ENCODE measurements around the gene PLG. TPM values are rescaled to one million over a fixed set of nuclear protein-coding genes. Genes with fewer than 3 reads are reported as not detected.
"Not testable (repeated sequence)": the region's sequence is repeated elsewhere in the genome, so short reads cannot be mapped to it uniquely, and the experiment has no call there.

PLG gene
- 3.7 and 5.1 TPM in 2 replicates for total RNA-seq (2014; rRNA removed; shearing (Covaris generic))
- 2.3 and 3.4 TPM in 2 replicates for total RNA-seq (2022)
- Bru-seq, nascent RNA = percentile 44 among the genes with signal in this experiment
- percentile 34 among the genes with signal in this experiment for BruChase-seq, experiment 1, labeled RNA remaining after a 6-hour chase
- BruChase-seq, experiment 2, labeled RNA remaining after a 2-hour chase = percentile 38 among the genes with signal in this experiment
- long read RNA-seq, partial matches to known transcripts = 2 of 2 reads
- long read RNA-seq, other reads (novel, unspliced or antisense) = 0 of 2 reads

GRCh38 chr6:160701918-160702680, at the start of gene PLG:
Gene PLG (plus strand): TSS chr6:160702244. CDS start chr6:160702305, 61 bp downstream.
- BruUV-seq (replicated peaks); intact Hi-C loops (cut with micrococcal nuclease; ENCODE audit: unreplicated experiment); CTCF ChIA-PET (ENCODE audit: unreplicated experiment); H3K4me3 ChIP-seq (ENCODE audit: low read depth, low read length, poor library complexity, severe bottlenecking); H3K4me2 ChIP-seq (ENCODE audit: low read length); H3K9me3 ChIP-seq (ENCODE audit: low read length); H2AFZ ChIP-seq (ENCODE audit: low read length); H3K27ac ChIP-seq (ENCODE audit: low read depth, low read length, poor library complexity, severe bottlenecking); H3K79me2 ChIP-seq (ENCODE audit: insufficient read depth, low read depth, low read length); H3K9me2 ChIP-seq (ENCODE audit: insufficient read depth, low read length); H3K4me1 ChIP-seq (ENCODE audit: insufficient read depth, low read length, poor library complexity, severe bottlenecking); POLR2A ChIA-PET; H4K20me1 ChIP-seq (ENCODE audit: insufficient read depth, low read length); DNase-seq (ENCODE audit: low spot score); H3K36me3 ChIP-seq (ENCODE audit: insufficient read depth, low read length): not testable (repeated sequence)

GRCh38 chr6:160659562-160659961, 42.5 kb upstream of the PLG start:
- no peaks in the 10 kb centered on the region for H3K9me2 ChIP-seq (ENCODE audit: insufficient read depth, low read length)
- no TSS peak for BruUV-seq (replicated peaks)
- POLR2A ChIA-PET = no interaction called here
- H3K79me2 ChIP-seq (ENCODE audit: insufficient read depth, low read depth, low read length) = no peaks in the 10 kb centered on the region
- no peak for TF ChIP-seq CTCF (conservative IDR thresholded peaks at IDR 0.05; ENCODE audit: low read length)
- no peak for TF ChIP-seq EZH2phosphoT487 (IDR thresholded peaks at IDR 0.05; ENCODE audit: borderline replicate concordance, low read depth, low read length)
- no peaks in the 10 kb centered on the region for H3K9me3 ChIP-seq (ENCODE audit: low read length)
- H3K4me1 ChIP-seq (ENCODE audit: insufficient read depth, low read length, poor library complexity, severe bottlenecking) = no peaks in the 10 kb centered on the region
- no peaks in the 10 kb centered on the region for H3K36me3 ChIP-seq (ENCODE audit: insufficient read depth, low read length)
- no peak overlapping the region for H3K27ac ChIP-seq (ENCODE audit: low read depth, low read length, poor library complexity, severe bottlenecking)
- no peak overlapping the region for H3K4me2 ChIP-seq (ENCODE audit: low read length)
- DNase-seq (ENCODE audit: low spot score) = no peak
- H4K20me1 ChIP-seq (ENCODE audit: insufficient read depth, low read length) = no peaks in the 10 kb centered on the region
- no peak overlapping the region for H3K4me3 ChIP-seq (ENCODE audit: low read depth, low read length, poor library complexity, severe bottlenecking)
- CTCF ChIA-PET (ENCODE audit: unreplicated experiment) = no interaction called here
- intact Hi-C loops (cut with micrococcal nuclease; ENCODE audit: unreplicated experiment) = no loop called here
- H2AFZ ChIP-seq (ENCODE audit: low read length) = no peak overlapping the region

- H3K4me3 ChIP-seq (ENCODE audit: low read depth, low read length, poor library complexity, severe bottlenecking) = no peak overlapping the region
- BruUV-seq (replicated peaks) = no TSS peak
- TF ChIP-seq CTCF (conservative IDR thresholded peaks at IDR 0.05; ENCODE audit: low read length) (no peak), EZH2phosphoT487 (IDR thresholded peaks at IDR 0.05; ENCODE audit: borderline replicate concordance, low read depth, low read length) (no peak)
- POLR2A ChIA-PET = no interaction called here
- intact Hi-C loops (cut with micrococcal nuclease; ENCODE audit: unreplicated experiment) = no loop called here
- H3K36me3 ChIP-seq (ENCODE audit: insufficient read depth, low read length) = no peaks in the 10 kb centered on the region
- H3K4me1 ChIP-seq (ENCODE audit: insufficient read depth, low read length, poor library complexity, severe bottlenecking) = no peaks in the 10 kb centered on the region
- H4K20me1 ChIP-seq (ENCODE audit: insufficient read depth, low read length) = no peaks in the 10 kb centered on the region
- no peaks in the 10 kb centered on the region for H3K9me3 ChIP-seq (ENCODE audit: low read length)
- H3K9me2 ChIP-seq (ENCODE audit: insufficient read depth, low read length) = no peaks in the 10 kb centered on the region
- DNase-seq (ENCODE audit: low spot score) = no peak
- no peaks in the 10 kb centered on the region for H3K79me2 ChIP-seq (ENCODE audit: insufficient read depth, low read depth, low read length)
- no peak overlapping the region for H2AFZ ChIP-seq (ENCODE audit: low read length)
- H3K27ac ChIP-seq (ENCODE audit: low read depth, low read length, poor library complexity, severe bottlenecking) = no peak overlapping the region
- no peak overlapping the region for H3K4me2 ChIP-seq (ENCODE audit: low read length)
- CTCF ChIA-PET (ENCODE audit: unreplicated experiment) = no interaction called here
Observed at GRCh38 chr6:160661216-160661615, 40.8 kb upstream of the PLG start.
